ENCODE data around the gene ACTBL2. TPM values are rescaled to one million over a fixed set of nuclear protein-coding genes. Genes with fewer than 3 reads are reported as not detected.

ACTBL2 gene
- total RNA-seq, 1 experiment from 2014 or later: not detected

- TF ChIP-seq ERG (CRISPR knock-in tag; IDR thresholded peaks at IDR 0.05) (no peak), PRRX2 (CRISPR knock-in tag; IDR thresholded peaks at IDR 0.05) (no peak), TP53 (CRISPR knock-in tag; IDR thresholded peaks at IDR 0.05) (no peak), ZNF219 (CRISPR knock-in tag; IDR thresholded peaks at IDR 0.05; ENCODE audit: borderline replicate concordance) (no peak), FOXK1 (CRISPR knock-in tag; IDR thresholded peaks at IDR 0.05) (no peak), ZNF425 (CRISPR knock-in tag; conservative IDR thresholded peaks at IDR 0.05) (no peak), MAX (CRISPR knock-in tag; IDR thresholded peaks at IDR 0.05) (no peak), SMAD4 (CRISPR knock-in tag; IDR thresholded peaks at IDR 0.05) (no peak), HMGXB4 (CRISPR knock-in tag; IDR thresholded peaks at IDR 0.05) (no peak), JAZF1 (CRISPR knock-in tag; IDR thresholded peaks at IDR 0.05) (no peak), GTF2I (CRISPR knock-in tag; conservative IDR thresholded peaks at IDR 0.05) (no peak)
Observed at GRCh38 chr5:57508211-57508610, 25.6 kb upstream of the ACTBL2 start (continued).

- Mint-ChIP-seq H3K4me3 (no peak overlapping the region), H3K27me3 (ENCODE audit: low read depth) (no peaks in the 10 kb centered on the region), H3K36me3 (no peaks in the 10 kb centered on the region), H3K27ac (no peak overlapping the region), H3K9me3 (no peaks in the 10 kb centered on the region), H3K4me1 (no peaks in the 10 kb centered on the region; the same call in 1 of the 2 replicates)
- ChIA-PET POLR2A (no interaction called here), CTCF (no interaction called here)
- DNase-seq (ENCODE audit: low spot score) (no peak), ATAC-seq (no peak)
- TF ChIP-seq OVOL2 (CRISPR knock-in tag; IDR thresholded peaks at IDR 0.05; ENCODE audit: borderline replicate concordance): no peak
- no peak for TF ChIP-seq TEAD1 (CRISPR knock-in tag; IDR thresholded peaks at IDR 0.05)
- no peak for TF ChIP-seq PREB (CRISPR knock-in tag; IDR thresholded peaks at IDR 0.05; ENCODE audit: borderline replicate concordance)
- TF ChIP-seq ATF6 (CRISPR knock-in tag; IDR thresholded peaks at IDR 0.05): no peak
- TF ChIP-seq MAX (CRISPR knock-in tag; IDR thresholded peaks at IDR 0.05): no peak
- no peak for TF ChIP-seq RELA (CRISPR knock-in tag; IDR thresholded peaks at IDR 0.05; ENCODE audit: borderline replicate concordance)
- TF ChIP-seq GRHL2 (CRISPR knock-in tag; IDR thresholded peaks at IDR 0.05; ENCODE audit: insufficient replicate concordance, severe bottlenecking): no peak
- TF ChIP-seq NR1H2 (CRISPR knock-in tag; IDR thresholded peaks at IDR 0.05): no peak
- TF ChIP-seq ELF4 (CRISPR knock-in tag; IDR thresholded peaks at IDR 0.05; ENCODE audit: low read depth): no peak
- no peak for TF ChIP-seq ZNF416 (CRISPR knock-in tag; IDR thresholded peaks at IDR 0.05)
- no peak for TF ChIP-seq IRF1 (CRISPR knock-in tag; IDR thresholded peaks at IDR 0.05)
- TF ChIP-seq GTF2I (CRISPR knock-in tag; conservative IDR thresholded peaks at IDR 0.05): no peak
- no peak for TF ChIP-seq ETV6 (CRISPR knock-in tag; IDR thresholded peaks at IDR 0.05)
- TF ChIP-seq CTCF (IDR thresholded peaks at IDR 0.05): no peak
Observed at GRCh38 chr5:57505272-57506200, 22.9 kb upstream of the ACTBL2 start.

Data from WTC11 (cell line).